ENCODE measurements around the gene NKAIN2. TPM values are rescaled to one million over a fixed set of nuclear protein-coding genes. Genes with fewer than 3 reads are reported as not detected.
"Not testable (repeated sequence)": the region's sequence is repeated elsewhere in the genome, so short reads cannot be mapped to it uniquely, and the experiment has no call there.

The NKAIN2 gene
- total RNA-seq, 2 donors from 2014 or later = not detected

- no peak overlapping the region for H3K27ac Mint-ChIP-seq
- ATAC-seq = no peak
- no peaks in the 10 kb centered on the region for H3K27me3 Mint-ChIP-seq
- H3K36me3 Mint-ChIP-seq = no peaks in the 10 kb centered on the region
- no peak overlapping the region for H3K4me3 Mint-ChIP-seq
- no peaks in the 10 kb centered on the region for H3K4me1 Mint-ChIP-seq (ENCODE audit: low read depth in 2 of 2)
- H3K9me3 Mint-ChIP-seq = peaks cover 2% of the 10 kb centered on the region
- no peak for DNase-seq (ENCODE audit: low spot score)
These were observed 451.4 kb downstream of the NKAIN2 start for GRCh38 chr6:124254941-124255685.

- no peaks in the 10 kb centered on the region for H3K4me1 Mint-ChIP-seq (ENCODE audit: low read depth in 2 of 2)
These were observed 456.7 kb downstream of the NKAIN2 start for GRCh38 chr6:124260337-124260736.

GRCh38 chr6:124269733-124270132 lies 466.1 kb downstream of the NKAIN2 start:
- Mint-ChIP-seq H3K36me3 (no peaks in the 10 kb centered on the region), H3K9me3 (peaks cover 10% of the 10 kb centered on the region), H3K4me3 (no peak overlapping the region), H3K27ac (no peak overlapping the region), H3K4me1 (ENCODE audit: low read depth in 2 of 2) (no peaks in the 10 kb centered on the region), H3K27me3 (no peaks in the 10 kb centered on the region)
- DNase-seq (ENCODE audit: low spot score) (no peak), ATAC-seq (no peak)

More at GRCh38 chr6:124260337-124260736, 456.7 kb downstream of the NKAIN2 start:
- DNase-seq (ENCODE audit: low spot score) (no peak), ATAC-seq (no peak)
- H3K36me3 Mint-ChIP-seq = no peaks in the 10 kb centered on the region
- no peak overlapping the region for H3K4me3 Mint-ChIP-seq
- H3K27ac Mint-ChIP-seq = no peak overlapping the region
- H3K9me3 Mint-ChIP-seq = peaks cover 13% of the 10 kb centered on the region
- H3K27me3 Mint-ChIP-seq = no peaks in the 10 kb centered on the region

- Mint-ChIP-seq H3K36me3 (no peaks in the 10 kb centered on the region), H3K27me3 (no peaks in the 10 kb centered on the region), H3K4me3 (no peak overlapping the region), H3K27ac (no peak overlapping the region), H3K4me1 (ENCODE audit: low read depth in 2 of 2) (no peaks in the 10 kb centered on the region), H3K9me3 (peaks cover 19% of the 10 kb centered on the region)
- DNase-seq (ENCODE audit: low spot score) (no peak), ATAC-seq (no peak)
These were observed 470.0 kb downstream of the NKAIN2 start for GRCh38 chr6:124273701-124274100.

- Mint-ChIP-seq H3K36me3 (no peaks in the 10 kb centered on the region), H3K4me1 (ENCODE audit: low read depth in 2 of 2) (no peaks in the 10 kb centered on the region), H3K9me3 (peaks cover 4% of the 10 kb centered on the region), H3K27me3 (no peaks in the 10 kb centered on the region), H3K27ac (no peak overlapping the region), H3K4me3 (no peak overlapping the region)
- no peak for ATAC-seq
- no peak for DNase-seq (ENCODE audit: low spot score)
These were observed 478.9 kb downstream of the NKAIN2 start for GRCh38 chr6:124282541-124282940.

GRCh38 chr6:124283486-124283885 lies 479.8 kb downstream of the NKAIN2 start:
- ATAC-seq = no peak
- peaks cover 4% of the 10 kb centered on the region for H3K9me3 Mint-ChIP-seq
- no peak overlapping the region for H3K27ac Mint-ChIP-seq
- H3K4me1 Mint-ChIP-seq (ENCODE audit: low read depth in 2 of 2) = no peaks in the 10 kb centered on the region
- DNase-seq (ENCODE audit: low spot score) = no peak
- no peak overlapping the region for H3K4me3 Mint-ChIP-seq
- no peaks in the 10 kb centered on the region for H3K36me3 Mint-ChIP-seq
- H3K27me3 Mint-ChIP-seq = no peaks in the 10 kb centered on the region

- ATAC-seq (no peak), DNase-seq (ENCODE audit: low spot score) (no peak)
- Mint-ChIP-seq H3K9me3 (peaks cover 4% of the 10 kb centered on the region), H3K27ac (no peak overlapping the region), H3K36me3 (no peaks in the 10 kb centered on the region), H3K4me1 (ENCODE audit: low read depth in 2 of 2) (no peaks in the 10 kb centered on the region), H3K4me3 (no peak overlapping the region), H3K27me3 (no peaks in the 10 kb centered on the region)
These were observed 481.5 kb downstream of the NKAIN2 start for GRCh38 chr6:124285146-124285545.

GRCh38 chr6:124294574-124295200 lies 491.0 kb downstream of the NKAIN2 start:
- Mint-ChIP-seq H3K4me3 (no peak overlapping the region), H3K9me3 (peaks cover 7% of the 10 kb centered on the region), H3K36me3 (no peaks in the 10 kb centered on the region), H3K27me3 (no peaks in the 10 kb centered on the region), H3K4me1 (ENCODE audit: low read depth in 2 of 2) (no peaks in the 10 kb centered on the region), H3K27ac (no peak overlapping the region)
- ATAC-seq (no peak), DNase-seq (ENCODE audit: low spot score) (no peak)

GRCh38 chr6:124297507-124297906 lies 493.8 kb downstream of the NKAIN2 start:
- H3K9me3 Mint-ChIP-seq = peaks cover 4% of the 10 kb centered on the region
- no peak overlapping the region for H3K27ac Mint-ChIP-seq
- no peak for ATAC-seq
- no peak overlapping the region for H3K4me3 Mint-ChIP-seq
- DNase-seq (ENCODE audit: low spot score) = no peak
- H3K4me1 Mint-ChIP-seq (ENCODE audit: low read depth in 2 of 2) = no peaks in the 10 kb centered on the region
- no peaks in the 10 kb centered on the region for H3K27me3 Mint-ChIP-seq
- H3K36me3 Mint-ChIP-seq = peaks cover 2% of the 10 kb centered on the region

- H3K27ac Mint-ChIP-seq = no peak overlapping the region
- no peaks in the 10 kb centered on the region for H3K4me1 Mint-ChIP-seq (ENCODE audit: low read depth in 2 of 2)
- H3K36me3 Mint-ChIP-seq = peaks cover 5% of the 10 kb centered on the region
- ATAC-seq = no peak
- H3K27me3 Mint-ChIP-seq = no peaks in the 10 kb centered on the region
- peaks cover 11% of the 10 kb centered on the region for H3K9me3 Mint-ChIP-seq
- DNase-seq (ENCODE audit: low spot score) = no peak
- H3K4me3 Mint-ChIP-seq = no peak overlapping the region
These were observed 495.1 kb downstream of the NKAIN2 start for GRCh38 chr6:124298730-124299129.

- not testable (repeated sequence) for H3K27ac Mint-ChIP-seq; DNase-seq (ENCODE audit: low spot score); H3K27me3 Mint-ChIP-seq; H3K4me1 Mint-ChIP-seq (ENCODE audit: low read depth in 2 of 2); ATAC-seq; H3K36me3 Mint-ChIP-seq; H3K4me3 Mint-ChIP-seq
- peaks cover 11% of the 10 kb centered on the region for H3K9me3 Mint-ChIP-seq
These were observed 497.2 kb downstream of the NKAIN2 start for GRCh38 chr6:124300907-124301306.

- Mint-ChIP-seq H3K27me3 (no peaks in the 10 kb centered on the region), H3K36me3 (peaks cover 5% of the 10 kb centered on the region), H3K9me3 (peaks cover 11% of the 10 kb centered on the region), H3K4me3 (no peak overlapping the region), H3K27ac (no peak overlapping the region), H3K4me1 (ENCODE audit: low read depth in 2 of 2) (no peaks in the 10 kb centered on the region)
- ATAC-seq (no peak), DNase-seq (ENCODE audit: low spot score) (no peak)
These were observed 500.3 kb downstream of the NKAIN2 start for GRCh38 chr6:124303971-124304370.

- Mint-ChIP-seq H3K36me3 (no peaks in the 10 kb centered on the region), H3K27me3 (no peaks in the 10 kb centered on the region), H3K4me1 (ENCODE audit: low read depth in 2 of 2) (no peaks in the 10 kb centered on the region), H3K27ac (no peak overlapping the region), H3K9me3 (peaks cover 4% of the 10 kb centered on the region), H3K4me3 (no peak overlapping the region)
- DNase-seq (ENCODE audit: low spot score) (no peak), ATAC-seq (no peak)
These were observed 506.5 kb downstream of the NKAIN2 start for GRCh38 chr6:124310139-124310538.

- H3K27me3 Mint-ChIP-seq = no peaks in the 10 kb centered on the region
- no peaks in the 10 kb centered on the region for H3K36me3 Mint-ChIP-seq
- ATAC-seq = no peak
- no peaks in the 10 kb centered on the region for H3K4me1 Mint-ChIP-seq (ENCODE audit: low read depth in 2 of 2)
- no peak for DNase-seq (ENCODE audit: low spot score)
- no peak overlapping the region for H3K27ac Mint-ChIP-seq
- H3K4me3 Mint-ChIP-seq = no peak overlapping the region
- no peaks in the 10 kb centered on the region for H3K9me3 Mint-ChIP-seq
These were observed 515.7 kb downstream of the NKAIN2 start for GRCh38 chr6:124319410-124319809.
